NCI-H2171 treated with DMSO at 0.1 percent for 48 hours (cell line): Measurements from ENCODE around the gene ACSS2.

ENCODE experiments used
- DNase-seq: peaks from one replicate; lab custom pipeline; 2025; lab: John Stamatoyannopoulos, UW

Gene ACSS2

GRCh38 chr20:34915131-34915530, 38.7 kb downstream of the ACSS2 start:
- no peak for DNase-seq

DNA sequence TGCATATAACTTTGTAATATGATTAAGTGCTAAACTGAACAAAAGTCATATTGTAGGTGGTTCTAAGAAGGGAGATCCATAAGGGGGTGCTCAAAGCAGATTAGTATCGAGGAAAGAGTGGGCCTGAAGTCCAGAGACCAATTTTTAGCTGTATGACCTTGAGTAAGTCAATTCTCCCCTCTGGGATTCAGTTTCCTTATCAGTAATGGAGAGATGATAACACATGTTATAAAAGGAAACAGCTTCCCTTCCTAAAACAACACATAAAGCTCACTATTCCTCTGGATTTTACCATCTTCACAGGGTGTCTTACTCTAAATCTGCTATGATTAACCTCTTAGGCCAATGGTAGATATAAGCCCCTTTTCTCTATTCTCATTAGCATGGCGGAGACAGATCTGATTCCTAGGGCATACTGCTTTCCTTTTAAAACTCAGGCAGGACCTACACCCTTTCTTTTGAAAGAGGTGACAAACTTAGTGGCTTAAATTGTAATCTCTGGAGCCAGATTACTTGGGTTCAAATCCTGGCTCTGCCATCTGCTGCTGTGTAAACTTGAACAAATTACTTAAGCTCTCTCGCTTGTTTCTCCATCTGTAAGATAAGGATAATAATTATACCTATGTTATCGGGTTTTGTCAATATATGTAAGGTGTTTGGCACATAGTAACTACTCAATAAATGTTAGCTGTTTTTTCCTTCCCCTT, 39.5 kb downstream of the ACSS2 start:
- DNase-seq: no peak

DNA sequence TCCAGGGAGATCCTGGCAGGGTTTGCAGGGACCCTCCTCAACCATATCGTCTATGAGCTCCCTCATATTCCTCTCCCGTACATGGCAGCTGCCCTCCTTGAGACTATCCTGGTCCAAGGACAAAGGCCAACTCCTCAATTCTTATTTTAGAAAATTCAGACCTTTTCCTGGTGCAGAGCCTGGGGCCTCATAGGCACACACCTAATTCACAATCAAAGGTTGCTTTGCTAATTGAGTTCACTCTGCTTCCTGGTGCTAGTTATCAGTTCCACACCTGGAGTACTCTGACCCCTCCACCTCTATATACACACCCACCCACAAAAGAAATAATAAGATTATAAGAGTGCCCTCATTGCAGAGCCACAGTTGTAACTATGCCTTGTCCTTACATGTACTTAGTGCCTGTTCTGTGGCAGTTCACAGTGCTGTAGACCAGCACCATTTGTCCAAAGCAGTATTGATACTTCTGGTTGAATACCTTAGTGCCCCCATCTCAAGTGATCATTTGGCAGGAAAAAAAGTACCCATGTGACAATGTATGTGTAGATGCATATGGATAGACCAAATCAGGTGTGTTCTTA, 40.5 kb downstream of the ACSS2 start:
- no peak for DNase-seq

- no peak for DNase-seq
These were observed 43.6 kb downstream of the ACSS2 start for GRCh38 chr20:34920055-34920454.

- no peak for DNase-seq
These were observed 45.0 kb downstream of the ACSS2 start for GRCh38 chr20:34921436-34921835.

DNA sequence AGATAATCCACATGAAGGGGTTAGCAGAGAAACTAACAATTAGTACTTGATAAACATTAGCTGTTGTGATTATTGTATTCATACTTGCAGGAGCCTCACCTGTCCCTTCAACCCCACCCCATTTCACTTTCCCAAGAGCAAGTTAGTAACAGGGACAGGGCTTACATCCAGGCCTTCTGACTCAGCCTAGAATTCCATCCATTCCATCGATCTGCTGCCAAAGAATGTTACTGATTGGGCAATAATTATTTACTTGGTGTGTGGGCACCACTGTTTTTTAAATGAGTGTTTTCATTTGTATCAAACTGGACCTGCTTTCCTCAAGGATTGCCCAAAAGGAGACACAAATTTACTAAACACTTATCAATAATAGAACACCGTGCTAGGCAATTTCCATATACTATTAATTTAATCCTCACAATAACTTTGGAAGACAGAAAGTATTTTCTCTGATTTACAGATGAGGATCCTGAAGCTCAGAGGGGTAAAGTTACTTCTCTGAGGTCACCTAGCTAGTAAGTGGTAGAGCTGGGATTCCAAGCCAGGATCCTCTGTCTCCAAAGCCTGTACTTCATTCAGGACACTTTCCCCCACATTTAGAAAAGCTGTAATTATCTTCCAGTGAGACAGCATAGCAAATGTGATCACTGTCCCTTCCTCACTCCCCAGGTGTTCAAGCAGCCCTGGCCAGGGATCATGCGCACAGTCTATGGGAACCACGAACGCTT, 46.4 kb downstream of the ACSS2 start:
- DNase-seq: no peak

GRCh38 chr20:34923414-34923813, 47.0 kb downstream of the ACSS2 start:
- DNase-seq: no peak

DNA sequence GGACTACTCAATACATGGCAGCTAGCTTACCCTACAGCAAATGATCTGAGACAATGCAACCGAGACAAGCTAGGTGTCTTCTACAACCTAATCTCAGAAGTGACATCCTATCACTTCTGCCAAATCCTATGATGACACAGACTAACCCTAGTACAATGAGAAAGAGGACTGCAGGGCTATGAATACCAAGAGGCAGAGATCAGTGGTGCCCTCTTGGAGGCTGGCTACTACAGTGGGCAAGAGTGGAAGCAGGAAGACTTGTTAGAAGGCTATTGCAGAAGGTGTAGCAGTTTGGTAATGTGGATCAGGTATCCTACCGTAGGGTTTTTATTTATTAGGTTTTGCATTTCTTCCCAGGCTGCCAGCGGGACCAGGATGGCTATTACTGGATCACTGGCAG, 48.9 kb downstream of the ACSS2 start:
- DNase-seq: no peak

GRCh38 chr20:34925981-34926380, 49.6 kb downstream of the ACSS2 start:
- DNase-seq: no peak

DNA sequence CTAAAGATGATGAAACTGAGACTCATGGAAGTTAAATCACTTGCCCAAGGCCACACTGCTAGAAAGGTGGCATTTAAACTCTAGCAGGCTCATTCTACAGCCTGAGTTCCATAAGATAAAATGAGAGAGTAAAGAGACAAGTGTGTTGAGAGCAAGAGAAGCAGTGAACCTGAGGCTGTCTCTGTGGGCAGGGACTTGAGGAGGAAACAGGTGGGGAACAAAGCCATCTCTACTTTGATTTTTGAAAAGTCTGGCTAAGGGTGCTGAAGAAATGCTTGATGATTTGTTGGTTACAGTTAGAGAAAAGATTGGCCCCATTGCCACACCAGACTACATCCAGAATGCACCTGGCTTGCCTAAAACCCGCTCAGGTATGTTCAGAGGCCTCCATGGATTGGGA, 50.2 kb downstream of the ACSS2 start:
- no peak for DNase-seq

DNA sequence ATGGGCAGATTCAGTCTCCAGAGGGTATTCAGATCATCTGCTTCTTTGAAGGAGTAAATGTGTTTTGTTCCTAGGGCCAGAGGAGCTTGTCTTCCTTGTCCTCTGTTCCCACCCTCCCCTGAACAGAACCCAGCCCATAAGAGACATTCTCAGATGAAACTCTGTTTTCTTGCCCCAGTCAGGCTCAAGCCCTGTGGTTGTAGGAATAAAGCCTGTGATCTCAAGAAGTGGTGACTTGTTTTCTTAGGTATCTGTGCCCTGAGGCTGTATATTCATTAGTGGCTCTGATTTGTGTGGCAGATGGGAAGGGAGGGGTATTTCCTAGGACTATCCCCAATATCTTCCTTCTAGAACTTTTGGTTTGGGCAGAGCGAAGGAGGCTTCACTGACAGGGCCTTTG, 51.3 kb downstream of the ACSS2 start:
- DNase-seq: no peak

DNA sequence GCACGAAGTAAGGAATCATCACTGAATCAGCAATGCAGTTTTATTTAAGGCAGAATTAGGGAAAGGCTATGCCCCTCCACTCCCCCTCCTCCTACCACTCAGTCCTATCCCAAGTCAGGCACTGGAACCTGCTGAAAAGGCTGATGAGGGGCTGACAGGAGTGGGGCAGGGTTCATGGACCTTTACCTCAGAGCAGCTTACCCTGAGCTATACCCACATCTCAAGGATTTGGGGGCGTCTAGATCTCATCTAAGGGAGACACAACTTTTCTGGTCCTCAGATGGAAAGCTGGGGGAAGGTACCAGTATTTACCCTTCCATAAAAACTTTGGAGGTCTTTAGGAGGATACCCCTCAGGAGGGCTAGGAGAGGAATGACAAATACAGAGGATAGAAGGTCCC, 52.0 kb downstream of the ACSS2 start:
- no peak for DNase-seq

- DNase-seq: no peak
These were observed 55.4 kb downstream of the ACSS2 start for GRCh38 chr20:34931771-34932170.

GRCh38 chr20:34938466-34939163, 62.2 kb downstream of the ACSS2 start:
- DNase-seq: peak; percentile 94

DNA sequence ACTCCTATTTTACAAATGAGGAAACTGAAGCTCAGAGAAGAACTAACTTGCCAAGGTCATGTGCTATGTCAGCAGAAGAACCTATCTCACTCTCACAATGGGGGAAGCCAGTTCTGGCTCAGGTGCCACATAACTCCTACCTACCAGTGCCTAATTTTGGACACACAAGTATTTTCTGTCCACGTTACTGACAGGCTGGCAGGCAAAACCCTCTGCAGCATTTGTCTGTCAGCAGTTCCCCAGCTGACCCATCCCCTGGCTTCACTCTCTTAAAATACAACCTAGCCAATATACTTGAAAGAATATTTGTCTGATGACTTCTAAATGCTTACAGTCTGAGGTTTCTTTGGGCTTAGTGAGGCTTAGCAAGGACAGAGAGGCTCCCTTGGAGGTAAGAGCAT, 63.7 kb downstream of the ACSS2 start:
- DNase-seq: no peak

DNA sequence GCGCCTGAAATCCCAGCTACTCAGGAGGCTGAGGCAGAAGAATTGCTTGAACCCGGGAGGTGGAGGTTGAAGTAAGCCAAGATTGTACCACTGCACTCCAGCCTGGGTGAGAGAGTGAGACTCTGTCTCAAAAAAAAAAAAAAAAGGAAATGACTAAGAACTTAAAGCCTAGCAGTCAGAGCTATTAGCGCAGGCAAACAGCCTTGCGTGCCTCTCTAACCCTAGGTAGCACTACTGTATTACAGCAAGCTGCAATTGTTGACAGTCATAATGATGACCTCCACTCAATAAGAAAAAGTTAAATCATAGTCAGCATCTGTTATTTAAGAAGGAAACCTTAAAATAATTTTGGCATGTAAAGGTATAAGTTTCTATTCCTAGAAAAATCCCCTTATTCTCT, 64.8 kb downstream of the ACSS2 start:
- no peak for DNase-seq

DNA sequence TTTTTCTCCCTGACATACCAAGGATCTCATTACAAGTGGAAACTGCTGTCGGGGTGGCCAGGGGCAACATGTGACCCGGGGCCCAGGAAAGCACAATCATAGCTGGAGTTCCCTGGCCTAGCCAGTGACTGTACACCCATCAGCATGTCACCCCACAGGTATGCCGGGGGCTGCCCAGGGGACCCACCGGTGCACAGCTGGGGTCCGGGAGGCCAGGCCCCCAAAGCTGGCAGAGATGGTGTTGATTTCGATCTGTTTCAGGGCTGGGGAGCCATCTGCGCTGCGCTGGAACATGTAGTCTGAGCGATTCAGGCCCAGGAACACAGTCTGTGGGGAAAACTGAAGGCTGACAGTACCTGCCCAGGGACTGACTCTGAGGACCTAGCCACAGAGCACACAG, 65.9 kb downstream of the ACSS2 start:
- DNase-seq: no peak

DNA sequence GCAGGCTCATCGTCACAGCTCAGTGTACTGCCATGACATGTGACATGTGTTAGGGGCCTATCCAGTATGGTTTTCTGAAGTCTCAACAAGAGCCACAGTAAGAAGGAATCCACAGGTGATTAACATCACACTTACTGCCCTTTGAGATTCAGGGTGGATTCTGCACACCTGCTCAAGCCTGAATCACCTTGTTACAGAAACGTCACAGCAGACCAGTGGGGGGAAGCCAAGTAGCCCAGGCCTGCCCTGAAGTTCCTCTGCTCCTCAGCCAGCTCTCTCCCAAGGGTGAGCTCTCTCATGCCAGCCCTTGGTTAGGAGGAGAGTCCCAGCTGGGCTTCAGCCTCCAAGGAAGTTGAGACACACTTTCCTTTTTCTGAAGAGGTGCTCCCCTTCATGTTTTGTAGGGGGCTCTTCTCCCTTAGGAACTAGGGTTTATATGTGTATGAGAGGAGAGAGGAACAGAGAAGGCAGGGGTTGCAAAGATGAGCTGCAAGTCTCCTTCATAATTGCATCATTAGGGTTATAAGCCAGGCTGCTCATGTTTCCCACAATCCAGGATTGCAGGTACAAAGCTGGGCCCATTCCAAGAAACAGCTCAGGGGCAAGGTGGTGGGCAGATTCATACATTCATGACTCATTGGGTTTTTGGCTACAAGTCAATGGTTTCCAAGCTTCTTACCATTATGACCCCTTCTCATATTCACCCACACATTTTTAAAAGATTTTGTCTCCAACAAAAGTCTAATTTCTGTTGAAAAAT, 67.6 kb downstream of the ACSS2 start:
- peak; percentile 84 for DNase-seq

GRCh38 chr20:34945315-34946077, 69.1 kb downstream of the ACSS2 start:
- DNase-seq: no peak

GRCh38 chr20:34946661-34947060, 70.2 kb downstream of the ACSS2 start:
- no peak for DNase-seq

- DNase-seq: no peak
These were observed 70.9 kb downstream of the ACSS2 start for GRCh38 chr20:34947336-34947735.
